GM18858 (cell line): ENCODE results near the gene LIMA1.
"Not testable (repeated sequence)": the region's sequence is repeated elsewhere in the genome, so short reads cannot be mapped to it uniquely, and the experiment has no call there.

Experiments
- ATAC-seq: cut with Tn5 transposase; IDR thresholded peaks from one replicate; pipeline ENCODE4 v1.9.1; 2021; ENCODE audit not compliant: unreplicated experiment

The LIMA1 gene

GRCh38 chr12:50283229-50283923, at the start of gene LIMA1:
LIMA1 (minus strand) TSS chr12:50283520; CDS start chr12:50248751, 34,769 bp downstream.
- ATAC-seq = peak; percentile 65

DNA sequence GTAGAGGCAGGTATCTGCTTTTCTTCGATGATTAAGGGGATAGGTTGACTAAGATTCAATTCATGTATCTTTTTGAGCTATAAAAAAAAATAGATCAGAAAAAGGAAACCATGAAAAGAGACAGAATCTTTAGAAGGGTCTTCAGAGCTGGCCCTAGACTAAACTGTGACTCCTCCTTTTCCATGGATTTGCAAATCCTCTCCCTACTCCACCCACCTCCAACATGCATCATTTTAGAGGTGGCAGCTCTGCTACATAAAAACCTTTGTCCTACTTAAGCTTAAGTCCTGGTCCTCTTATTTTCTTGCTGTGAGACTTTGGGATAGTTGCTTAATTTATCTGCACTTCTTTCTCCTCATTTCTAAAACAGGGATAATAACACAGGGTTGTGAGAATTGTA, 48.4 kb upstream of the LIMA1 start:
- ATAC-seq = no peak

- ATAC-seq = not testable (repeated sequence)
These were observed 45.3 kb upstream of the LIMA1 start for GRCh38 chr12:50328664-50329063.

DNA sequence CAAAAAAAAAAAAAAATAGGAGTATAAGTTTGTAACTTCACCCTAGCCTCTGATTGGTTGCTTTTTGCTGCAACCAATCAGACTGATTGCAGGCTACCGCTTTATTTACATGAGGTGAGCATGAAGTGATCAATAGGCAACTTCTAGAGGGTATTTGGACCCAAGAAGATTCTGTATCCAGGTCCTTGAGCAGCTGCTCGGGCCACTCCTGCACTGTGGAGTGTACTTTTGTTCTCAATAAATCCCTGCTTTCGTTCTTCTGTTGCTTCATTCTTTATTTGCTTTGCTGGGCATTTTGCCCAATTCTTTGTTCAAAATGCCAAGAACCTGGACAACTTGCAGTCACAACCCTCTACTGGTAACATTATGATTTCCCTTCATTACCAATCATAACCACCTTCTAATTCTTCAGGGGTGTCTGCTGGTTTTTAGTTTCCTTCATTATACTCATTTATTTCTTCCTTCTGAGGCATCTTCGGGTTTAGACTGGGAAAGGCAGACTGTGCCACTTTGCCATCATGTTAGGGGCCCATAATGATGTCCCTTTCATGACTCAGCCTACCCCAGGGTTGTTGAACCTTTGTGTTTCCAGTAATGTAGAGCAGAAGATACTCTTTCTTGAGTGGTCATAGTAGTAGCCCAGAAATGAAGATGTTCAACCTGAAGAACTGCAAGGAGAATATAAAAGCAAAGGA, 43.4 kb upstream of the LIMA1 start:
- no peak for ATAC-seq

DNA sequence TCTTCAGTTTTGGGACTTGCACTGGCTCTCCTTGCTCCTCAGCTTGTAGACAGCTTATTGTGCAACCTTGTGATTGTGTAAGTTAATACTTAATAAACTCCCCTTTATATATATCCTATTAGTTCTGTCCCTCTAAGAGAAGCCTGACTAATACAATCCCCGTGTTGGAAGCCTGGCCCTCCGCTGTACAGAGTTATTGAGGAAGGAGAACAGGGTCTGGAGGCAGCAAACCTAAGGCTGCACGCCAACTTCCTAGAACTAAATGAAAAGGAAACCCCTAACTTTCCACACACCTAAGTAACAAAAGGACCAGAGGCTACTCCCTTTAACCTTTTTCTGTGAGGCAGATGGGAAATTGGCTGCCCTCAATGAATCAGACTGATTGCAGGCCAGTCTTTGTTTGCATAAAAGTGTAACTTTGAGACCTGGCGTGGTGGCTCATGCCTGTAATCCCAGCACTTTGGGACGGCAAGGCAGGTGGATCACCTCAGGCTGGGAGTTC, 42.6 kb upstream of the LIMA1 start:
- ATAC-seq = no peak

GRCh38 chr12:50324770-50325169, 41.5 kb upstream of the LIMA1 start:
- not testable (repeated sequence) for ATAC-seq

- not testable (repeated sequence) for ATAC-seq
These were observed 40.8 kb upstream of the LIMA1 start for GRCh38 chr12:50324077-50324476.

- no peak for ATAC-seq
These were observed 38.9 kb upstream of the LIMA1 start for GRCh38 chr12:50322206-50322605.

DNA sequence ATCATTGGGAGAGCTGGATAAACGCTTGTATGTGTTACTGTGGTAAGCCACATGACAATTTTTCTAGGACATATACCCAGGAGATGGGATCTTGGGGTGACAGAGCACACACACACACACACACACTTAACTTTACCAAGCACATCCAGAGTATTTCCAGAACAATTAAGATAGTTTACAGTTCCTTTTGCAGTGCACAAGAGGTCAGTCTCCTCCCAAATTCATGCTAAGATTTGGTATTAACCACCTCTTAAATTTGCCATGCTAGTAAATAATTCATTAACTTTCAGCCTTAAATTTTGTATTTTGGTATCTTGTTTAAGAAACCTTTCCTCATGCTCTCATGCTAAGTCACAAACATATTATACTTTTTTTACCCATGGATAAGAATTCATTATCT, 33.9 kb upstream of the LIMA1 start:
- no peak for ATAC-seq

GRCh38 chr12:50315803-50316202, 32.5 kb upstream of the LIMA1 start:
- no peak for ATAC-seq

- no peak for ATAC-seq
These were observed 31.5 kb upstream of the LIMA1 start for GRCh38 chr12:50314636-50315312.

DNA sequence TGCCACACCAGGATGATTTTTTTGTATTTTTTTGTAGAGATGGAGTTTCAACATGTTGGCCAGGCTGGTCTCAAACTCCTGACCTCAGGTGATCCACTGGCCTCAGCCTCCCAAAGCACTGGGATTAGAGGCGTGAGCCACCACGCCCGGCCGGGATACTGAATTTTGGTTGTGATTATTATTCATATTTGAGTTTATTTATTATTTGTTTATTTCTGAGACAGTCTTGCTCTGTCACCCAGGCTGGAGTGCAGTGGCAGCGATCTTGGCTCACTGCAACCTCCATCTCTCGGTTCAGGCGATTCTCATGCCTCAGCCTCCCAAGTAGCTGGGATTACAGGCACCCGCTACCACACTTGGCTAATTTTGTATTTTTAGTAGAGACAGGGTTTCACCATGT, 30.7 kb upstream of the LIMA1 start:
- not testable (repeated sequence) for ATAC-seq

DNA sequence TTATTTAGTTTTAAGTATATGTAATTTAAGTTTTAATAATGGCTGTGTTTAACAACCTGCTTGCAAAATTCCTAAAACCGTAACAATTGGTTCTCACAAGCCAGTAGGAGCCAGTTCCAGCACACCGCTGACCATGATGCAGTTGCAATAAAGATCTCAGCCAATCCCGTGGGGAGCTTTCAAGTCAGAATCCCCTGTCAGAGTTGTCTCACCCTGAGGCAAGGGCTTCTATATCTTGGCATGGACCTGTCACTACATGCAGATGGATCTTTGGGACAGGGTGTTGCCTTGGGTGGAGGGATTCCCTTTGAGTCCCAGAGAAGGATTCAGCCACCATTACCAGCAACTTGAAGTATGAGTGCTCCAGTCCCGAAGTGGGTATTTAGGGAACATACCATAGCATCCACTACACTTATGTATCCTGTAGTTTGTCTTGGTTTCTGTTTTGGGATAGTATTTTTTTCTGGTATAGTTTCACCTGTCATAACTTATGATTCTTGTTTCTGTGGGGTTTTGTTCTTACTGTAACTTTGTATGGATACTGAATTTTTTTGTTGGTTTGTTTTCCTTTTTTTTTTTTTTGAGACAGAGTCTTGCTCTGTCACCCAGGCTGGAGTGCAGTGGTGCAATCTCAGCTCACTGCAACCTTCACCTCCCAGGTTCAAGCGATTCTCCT, 30.1 kb upstream of the LIMA1 start:
- no peak for ATAC-seq

GRCh38 chr12:50311858-50312609, 28.7 kb upstream of the LIMA1 start:
- ATAC-seq = not testable (repeated sequence)

DNA sequence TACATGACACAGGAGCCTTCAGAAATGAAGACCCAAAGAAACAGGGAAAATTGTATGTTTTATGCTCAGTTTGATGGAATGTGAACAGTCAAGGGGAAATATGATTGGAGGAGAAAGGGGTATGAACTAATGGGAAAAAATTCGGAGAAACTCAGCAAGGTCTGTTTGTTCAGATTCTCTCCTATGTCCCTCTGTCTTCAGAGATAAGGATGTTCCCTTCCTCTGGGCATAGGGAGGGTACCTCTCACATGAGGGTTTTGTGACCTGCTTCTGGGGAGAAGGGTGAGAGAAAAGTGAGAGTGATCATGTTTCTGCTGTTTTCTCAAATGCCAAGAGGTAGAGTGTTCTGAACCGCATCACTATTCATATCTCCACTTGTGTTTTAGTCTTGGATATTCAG, 26.6 kb upstream of the LIMA1 start:
- ATAC-seq = no peak

DNA sequence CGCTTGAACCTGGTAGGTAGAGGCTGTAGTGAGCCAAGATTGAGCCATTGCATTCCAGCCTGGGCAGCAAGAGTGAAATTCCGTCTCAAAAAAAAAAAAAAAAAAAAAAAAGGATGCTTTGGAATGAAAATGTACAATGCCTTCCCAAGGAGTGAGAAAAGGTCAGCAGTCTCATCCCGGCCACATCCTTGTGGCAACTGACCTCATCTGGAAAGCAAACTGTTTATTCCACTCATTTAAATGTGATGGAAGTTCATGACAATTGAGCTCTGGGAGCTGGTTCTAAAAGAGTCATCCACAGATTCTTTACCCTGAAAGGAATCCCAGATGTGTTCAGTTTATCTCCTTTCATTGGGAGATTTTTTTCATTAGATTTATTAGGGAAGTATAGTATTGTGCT, 19.4 kb upstream of the LIMA1 start:
- no peak for ATAC-seq

GRCh38 chr12:50297996-50298395, 14.7 kb upstream of the LIMA1 start:
- no peak for ATAC-seq

DNA sequence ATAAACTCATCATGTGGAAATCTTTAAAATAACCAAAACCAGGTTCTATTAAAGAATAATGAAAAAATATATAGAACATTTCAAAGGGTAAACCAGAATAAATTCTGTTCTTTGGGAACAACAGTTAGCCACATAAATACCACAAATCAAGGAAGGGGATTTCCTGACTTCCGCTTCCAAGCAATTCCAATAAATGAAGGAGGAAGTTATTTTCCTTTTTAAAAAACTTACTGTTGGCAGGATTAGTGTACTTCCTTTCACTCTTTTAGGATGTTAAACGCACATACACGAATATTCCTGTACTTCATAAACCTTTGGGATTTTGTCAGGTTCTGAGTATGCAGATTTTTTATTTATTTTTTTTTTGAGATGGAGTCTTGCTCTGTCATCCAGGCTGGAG, 13.7 kb upstream of the LIMA1 start:
- no peak for ATAC-seq

DNA sequence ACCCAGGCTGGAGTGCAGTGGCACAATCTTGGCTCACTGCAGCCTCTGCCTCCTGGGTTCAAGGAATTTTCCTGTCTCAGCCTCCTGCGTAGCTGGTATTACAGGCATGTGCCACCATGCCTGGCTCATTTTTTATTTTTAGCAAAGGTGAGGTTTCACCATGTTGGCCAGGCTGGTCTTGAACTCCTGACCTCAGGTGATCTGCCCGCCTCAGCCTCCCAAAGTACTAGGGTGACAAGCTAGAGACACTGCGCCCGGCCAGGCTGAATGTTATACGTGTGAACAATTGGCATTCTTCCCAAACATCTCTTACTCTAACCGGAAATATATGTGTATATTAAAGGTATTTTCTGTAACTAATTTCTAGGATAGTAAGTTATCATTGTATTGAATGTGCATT, 13.2 kb upstream of the LIMA1 start:
- ATAC-seq = no peak

DNA sequence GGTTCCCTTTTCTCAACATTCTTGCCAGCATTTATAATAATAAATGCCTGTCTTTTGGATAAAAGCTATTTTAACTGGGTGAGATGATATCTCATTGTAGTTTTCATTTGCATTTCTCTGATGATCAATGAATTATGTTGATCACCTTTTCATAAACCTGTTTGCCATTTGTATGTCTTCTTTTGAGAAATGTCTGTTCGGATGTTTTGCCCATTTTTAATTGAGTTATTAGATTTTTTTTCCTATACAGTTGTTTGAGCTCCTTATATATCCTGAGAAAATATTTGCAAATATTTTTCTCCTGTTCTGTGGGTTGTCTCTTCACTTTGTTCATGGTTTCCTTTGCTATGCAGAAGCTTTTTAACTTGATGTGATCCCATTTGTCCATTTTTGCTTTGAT, 8.1 kb upstream of the LIMA1 start:
- no peak for ATAC-seq

DNA sequence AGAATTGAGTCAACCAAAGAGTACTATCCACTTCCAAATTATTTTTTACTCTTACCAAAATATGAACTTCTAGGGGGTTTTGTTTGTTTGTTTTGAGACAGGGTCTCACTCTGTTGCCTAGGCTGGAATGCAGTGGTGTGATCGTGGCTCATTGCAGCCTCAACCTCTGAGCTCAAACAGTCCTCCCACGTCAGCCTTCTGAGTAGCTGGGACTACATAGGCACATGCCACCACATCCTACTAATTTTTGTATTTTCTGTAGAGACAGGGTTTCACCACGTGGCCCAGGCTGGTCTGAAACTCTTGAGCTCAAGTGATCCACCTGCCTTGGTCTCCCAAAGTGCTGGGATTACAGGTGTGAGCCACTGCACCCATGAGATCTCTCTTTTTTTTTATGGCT, 7.4 kb upstream of the LIMA1 start:
- ATAC-seq = not testable (repeated sequence)
